Karpas-422 (cell line): Measurements from ENCODE around the gene ZCCHC7. TPM values are rescaled to one million over a fixed set of nuclear protein-coding genes. Genes with fewer than 3 reads are reported as not detected.

ENCODE experiments used
- DNase-seq: peaks from one replicate; pipeline ENCODE4 v3.0.0-alpha.2; 2015
- H2AFZ ChIP-seq: fragments of 200-600 bp; sonication (generic); 2 replicates; pipeline ENCODE4 v1.6.1; 2014; ENCODE audit warnings: antibody characterized with exemption, low read length, mixed read lengths
- H3K27ac ChIP-seq: fragments of 200-600 bp; sonication (generic); 2 replicates; pipeline ENCODE4 v1.5.1; 2014; ENCODE audit warnings: mild to moderate bottlenecking, low read length, moderate library complexity
- H3K27me3 ChIP-seq: fragments of 200-600 bp; sonication (generic); 2 replicates; pipeline ENCODE4 v1.6.1; 2014; ENCODE audit warnings: low read length, mixed read lengths
- H3K36me3 ChIP-seq: fragments of 200-600 bp; sonication (generic); 2 replicates; pipeline ENCODE4 v1.6.1; 2014; ENCODE audit warnings: low read length, mixed read lengths; ENCODE audit not compliant: insufficient read depth
- H3K4me1 ChIP-seq: fragments of 200-600 bp; sonication (generic); 2 replicates; pipeline ENCODE4 v1.6.1; 2014; ENCODE audit warnings: mild to moderate bottlenecking, low read length, mixed read lengths
- H3K4me2 ChIP-seq: fragments of 200-600 bp; sonication (generic); 2 replicates; pipeline ENCODE4 v1.6.1; 2014; ENCODE audit warnings: low read length, low read depth, mild to moderate bottlenecking; ENCODE audit not compliant: poor library complexity, severe bottlenecking
- H3K4me3 ChIP-seq: fragments of 200-600 bp; sonication (generic); 2 replicates; pipeline ENCODE4 v1.5.1; 2014; ENCODE audit warnings: mild to moderate bottlenecking, antibody characterized with exemption, low read length, mixed read lengths
- H3K79me2 ChIP-seq: fragments of 200-600 bp; sonication (generic); 2 replicates; pipeline ENCODE4 v1.6.1; 2014; ENCODE audit warnings: mild to moderate bottlenecking, low read length, mixed read lengths
- H3K9ac ChIP-seq: fragments of 200-600 bp; sonication (generic); 2 replicates; pipeline ENCODE4 v1.6.0; 2014; ENCODE audit warnings: low read length
- H3K9me2 ChIP-seq: fragments of 200-600 bp; sonication (generic), shearing (Covaris generic); replicated peaks from 2 replicates; pipeline ENCODE4 v1.6.0; 2014; ENCODE audit warnings: mild to moderate bottlenecking, low read length, moderate library complexity; ENCODE audit not compliant: insufficient read depth
- H3K9me3 ChIP-seq: fragments of 300-700, 200-600 bp; sonication (generic); 2 replicates; pipeline ENCODE4 v1.6.1; 2014; ENCODE audit warnings: low read length, mixed read lengths
- H4K20me1 ChIP-seq: fragments of 200-600 bp; sonication (generic); 2 replicates; pipeline ENCODE4 v1.6.1; 2014; ENCODE audit warnings: mild to moderate bottlenecking, antibody characterized with exemption, low read length, low read depth; ENCODE audit not compliant: insufficient read depth
- total RNA-seq: library from RNA; depleted of rRNA; stranded (reverse); fragments of >200 nt; shearing (Covaris generic); gene quantifications from 2 replicates; pipeline ENCODE4 v1.2.3, GENCODE V29; 2014; ENCODE audit warnings: low replicate concordance

Gene ZCCHC7
- total RNA-seq, 1 experiment from 2014 or later, result 85.1 TPM

DNA sequence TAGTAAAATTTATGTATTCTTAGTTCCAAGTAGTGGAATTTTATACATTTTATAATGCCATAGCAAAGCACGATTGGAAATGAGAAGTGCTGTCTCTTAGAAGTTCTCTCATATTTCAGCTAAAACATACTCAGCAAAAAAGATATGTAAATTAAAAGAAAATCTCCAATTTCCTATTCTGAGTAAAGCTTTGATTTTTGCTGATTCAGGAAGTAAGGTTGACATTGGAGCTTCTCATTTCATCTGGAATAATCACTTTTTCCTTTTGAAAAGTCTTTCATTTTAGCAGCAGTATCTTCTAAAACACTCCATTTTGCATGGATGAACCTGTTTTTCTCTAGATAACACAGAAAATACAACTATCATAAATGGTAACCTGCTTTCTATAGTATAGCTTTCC, 121.0 kb downstream of the ZCCHC7 start:
- H3K27ac ChIP-seq, result peak overlapping the region; percentile 42
- no peak overlapping the region for H3K4me3 ChIP-seq
- no peak for DNase-seq
- H2AFZ ChIP-seq, result no peak overlapping the region
- no peak overlapping the region for H3K9ac ChIP-seq
- no peaks in the 10 kb centered on the region for H3K9me2 ChIP-seq
- H3K36me3 ChIP-seq, result peaks cover 6% of the 10 kb centered on the region; the same call in 1 of the 2 replicates
- peak overlapping the region; percentile 8 for H3K4me2 ChIP-seq
- H3K9me3 ChIP-seq, result no peaks in the 10 kb centered on the region
- no peaks in the 10 kb centered on the region for H3K27me3 ChIP-seq
- H4K20me1 ChIP-seq, result no peaks in the 10 kb centered on the region
- H3K79me2 ChIP-seq, result peaks cover 91% of the 10 kb centered on the region
- H3K4me1 ChIP-seq, result peaks cover 82% of the 10 kb centered on the region

- peaks cover 93% of the 10 kb centered on the region for H3K79me2 ChIP-seq
- no peak overlapping the region for H3K9ac ChIP-seq
- H4K20me1 ChIP-seq, result no peaks in the 10 kb centered on the region
- peaks cover 76% of the 10 kb centered on the region for H3K4me1 ChIP-seq
- H3K9me3 ChIP-seq, result no peaks in the 10 kb centered on the region
- no peak overlapping the region for H3K4me3 ChIP-seq
- no peaks in the 10 kb centered on the region for H3K27me3 ChIP-seq
- H3K27ac ChIP-seq, result peak overlapping the region; percentile 42
- H3K4me2 ChIP-seq, result no peak overlapping the region
- no peak overlapping the region for H2AFZ ChIP-seq
- H3K36me3 ChIP-seq, result peaks cover 6% of the 10 kb centered on the region; the same call in 1 of the 2 replicates
- DNase-seq, result no peak
- H3K9me2 ChIP-seq, result no peaks in the 10 kb centered on the region
Measured at GRCh38 chr9:37242089-37242488, 121.7 kb downstream of the ZCCHC7 start.

GRCh38 chr9:37243588-37244345, 123.4 kb downstream of the ZCCHC7 start:
- Histone ChIP-seq H3K27me3 (no peaks in the 10 kb centered on the region), H3K27ac (peak overlapping the region; percentile 44), H3K4me3 (no peak overlapping the region), H3K9ac (no peak overlapping the region), H3K4me1 (peaks cover 61% of the 10 kb centered on the region), H3K4me2 (no peak overlapping the region), H4K20me1 (no peaks in the 10 kb centered on the region), H3K36me3 (0 out of 2 replicates have a peak, but pooled peaks cover 4% of the 10 kb centered on the region), H3K79me2 (peaks cover 89% of the 10 kb centered on the region), H3K9me2 (no peaks in the 10 kb centered on the region), H3K9me3 (no peaks in the 10 kb centered on the region), H2AFZ (no peak overlapping the region)
- DNase-seq, result no peak

GRCh38 chr9:37246826-37247225, 126.5 kb downstream of the ZCCHC7 start:
- Histone ChIP-seq H3K27me3 (no peaks in the 10 kb centered on the region), H3K36me3 (peaks cover 23% of the 10 kb centered on the region), H3K27ac (peak overlapping the region; percentile 37), H3K9ac (no peak overlapping the region), H2AFZ (no peak overlapping the region), H3K9me2 (no peaks in the 10 kb centered on the region), H3K9me3 (no peaks in the 10 kb centered on the region), H3K79me2 (peaks cover 84% of the 10 kb centered on the region), H3K4me2 (no peak overlapping the region), H3K4me3 (no peak overlapping the region), H3K4me1 (peaks cover 35% of the 10 kb centered on the region), H4K20me1 (no peaks in the 10 kb centered on the region)
- no peak for DNase-seq

GRCh38 chr9:37248651-37249163, 128.3 kb downstream of the ZCCHC7 start:
- Histone ChIP-seq H3K9ac (no peak overlapping the region), H3K27ac (peak overlapping the region; percentile 37), H2AFZ (no peak overlapping the region), H3K9me2 (no peaks in the 10 kb centered on the region; the same call in 1 of the 2 replicates), H3K4me3 (no peak overlapping the region), H3K27me3 (no peaks in the 10 kb centered on the region), H3K36me3 (peaks cover 39% of the 10 kb centered on the region), H4K20me1 (no peaks in the 10 kb centered on the region), H3K79me2 (peaks cover 84% of the 10 kb centered on the region), H3K4me2 (no peak overlapping the region), H3K4me1 (peaks cover 18% of the 10 kb centered on the region), H3K9me3 (no peaks in the 10 kb centered on the region)
- DNase-seq, result no peak

DNA sequence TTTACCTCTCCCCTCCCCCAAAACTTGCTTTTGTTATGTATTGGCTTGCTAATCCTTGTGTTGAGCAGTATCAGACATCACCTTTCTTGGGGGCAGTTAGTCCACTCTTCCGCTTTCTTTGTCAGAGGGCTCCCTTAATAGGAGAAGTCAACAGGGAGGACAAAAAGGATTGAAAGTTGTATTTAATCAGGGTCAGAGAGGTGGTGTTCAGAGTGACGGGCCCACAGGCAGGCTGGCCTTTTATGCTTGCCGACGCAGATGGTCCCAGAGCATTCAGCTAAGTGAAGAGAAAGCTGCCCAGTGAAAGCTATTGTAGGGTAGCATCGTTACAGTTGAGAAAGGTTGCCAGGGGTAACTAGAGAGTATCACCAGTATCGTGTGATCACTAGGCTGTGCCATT, 131.1 kb downstream of the ZCCHC7 start:
- Histone ChIP-seq H3K4me2 (no peak overlapping the region), H3K4me3 (no peak overlapping the region), H4K20me1 (no peaks in the 10 kb centered on the region), H2AFZ (no peak overlapping the region), H3K36me3 (peaks cover 64% of the 10 kb centered on the region), H3K4me1 (peaks cover 12% of the 10 kb centered on the region), H3K9me2 (no peaks in the 10 kb centered on the region; the same call in 1 of the 2 replicates), H3K9me3 (no peaks in the 10 kb centered on the region), H3K27ac (no peak overlapping the region), H3K9ac (no peak overlapping the region), H3K27me3 (no peaks in the 10 kb centered on the region), H3K79me2 (peaks cover 87% of the 10 kb centered on the region)
- no peak for DNase-seq

GRCh38 chr9:37253377-37253937, 133.1 kb downstream of the ZCCHC7 start:
- Histone ChIP-seq H3K9ac (no peak overlapping the region), H3K4me1 (peaks cover 21% of the 10 kb centered on the region), H3K4me2 (no peak overlapping the region), H3K27ac (no peak overlapping the region), H3K4me3 (no peak overlapping the region), H3K79me2 (peaks cover 84% of the 10 kb centered on the region), H3K9me3 (no peaks in the 10 kb centered on the region), H3K36me3 (peaks cover 68% of the 10 kb centered on the region), H3K9me2 (no peaks in the 10 kb centered on the region; the same call in 1 of the 2 replicates), H2AFZ (no peak overlapping the region), H3K27me3 (no peaks in the 10 kb centered on the region), H4K20me1 (no peaks in the 10 kb centered on the region)
- DNase-seq, result no peak

- Histone ChIP-seq H3K79me2 (peaks cover 81% of the 10 kb centered on the region), H3K36me3 (peaks cover 57% of the 10 kb centered on the region), H3K27ac (peak overlapping the region; percentile 43; the same call in 1 of the 2 replicates), H3K9ac (no peak overlapping the region), H3K4me1 (peaks cover 21% of the 10 kb centered on the region), H3K9me3 (no peaks in the 10 kb centered on the region), H4K20me1 (no peaks in the 10 kb centered on the region), H3K4me2 (no peak overlapping the region), H3K4me3 (no peak overlapping the region), H3K9me2 (no peaks in the 10 kb centered on the region; the same call in 1 of the 2 replicates), H2AFZ (no peak overlapping the region), H3K27me3 (no peaks in the 10 kb centered on the region)
- DNase-seq, result no peak
Measured at GRCh38 chr9:37255187-37255586, 134.8 kb downstream of the ZCCHC7 start.
